Neural progenitor cell (in vitro differentiated cells): ENCODE results near the gene LGSN.

Experiments
- EZH2 ChIP-seq: fragments of 200-600 bp; sonication (generic); IDR thresholded peaks from 2 replicates; pipeline ENCODE4 v1.6.1; 2017; ENCODE audit warnings: antibody characterized with exemption, mild to moderate bottlenecking, moderate library complexity
- TF ChIP-seq, protein P1 (sequence below): fragments of 200-600 bp; sonication (generic); IDR thresholded peaks from 2 replicates; pipeline ENCODE4 v1.5.1; 2017; ENCODE audit warnings: antibody characterized with exemption, mild to moderate bottlenecking

DNA sequence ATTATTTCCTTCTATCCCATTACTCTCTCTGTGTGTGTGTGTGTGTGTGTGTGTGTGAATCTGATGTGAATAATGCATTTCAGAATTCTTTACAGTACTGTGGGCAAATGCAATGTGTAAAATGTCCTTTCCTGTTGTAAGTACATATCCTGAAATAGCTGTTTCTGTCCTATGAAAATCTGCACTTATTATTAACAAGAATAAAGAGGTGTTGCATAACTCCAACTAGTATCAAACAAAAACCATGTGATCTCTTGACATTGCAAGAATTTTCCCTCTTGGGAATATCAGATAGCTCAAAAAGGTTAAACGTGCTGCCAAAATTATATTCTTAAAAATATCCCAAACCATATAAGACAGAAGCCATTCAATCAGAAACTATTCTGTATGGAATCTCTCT, 52.0 kb downstream of the LGSN start:
- TF ChIP-seq, protein P1, sequence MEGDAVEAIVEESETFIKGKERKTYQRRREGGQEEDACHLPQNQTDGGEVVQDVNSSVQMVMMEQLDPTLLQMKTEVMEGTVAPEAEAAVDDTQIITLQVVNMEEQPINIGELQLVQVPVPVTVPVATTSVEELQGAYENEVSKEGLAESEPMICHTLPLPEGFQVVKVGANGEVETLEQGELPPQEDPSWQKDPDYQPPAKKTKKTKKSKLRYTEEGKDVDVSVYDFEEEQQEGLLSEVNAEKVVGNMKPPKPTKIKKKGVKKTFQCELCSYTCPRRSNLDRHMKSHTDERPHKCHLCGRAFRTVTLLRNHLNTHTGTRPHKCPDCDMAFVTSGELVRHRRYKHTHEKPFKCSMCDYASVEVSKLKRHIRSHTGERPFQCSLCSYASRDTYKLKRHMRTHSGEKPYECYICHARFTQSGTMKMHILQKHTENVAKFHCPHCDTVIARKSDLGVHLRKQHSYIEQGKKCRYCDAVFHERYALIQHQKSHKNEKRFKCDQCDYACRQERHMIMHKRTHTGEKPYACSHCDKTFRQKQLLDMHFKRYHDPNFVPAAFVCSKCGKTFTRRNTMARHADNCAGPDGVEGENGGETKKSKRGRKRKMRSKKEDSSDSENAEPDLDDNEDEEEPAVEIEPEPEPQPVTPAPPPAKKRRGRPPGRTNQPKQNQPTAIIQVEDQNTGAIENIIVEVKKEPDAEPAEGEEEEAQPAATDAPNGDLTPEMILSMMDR, result no peak
- no peak for TF ChIP-seq EZH2
